GM21717 (cell line): Measurements from ENCODE around the gene INPP5D.
"Not testable (repeated sequence)": the region's sequence is repeated elsewhere in the genome, so short reads cannot be mapped to it uniquely, and the experiment has no call there.

ENCODE experiments used
- ATAC-seq: cut with Tn5 transposase; IDR thresholded peaks from one replicate; pipeline ENCODE4 v1.9.1; 2021; ENCODE audit warnings: mild to moderate bottlenecking, moderate library complexity; ENCODE audit not compliant: unreplicated experiment

INPP5D gene

GRCh38 chr2:233164967-233165366 lies 104.8 kb downstream of the INPP5D start:
- no peak for ATAC-seq

GRCh38 chr2:233165543-233165894 lies 105.4 kb downstream of the INPP5D start:
- no peak for ATAC-seq

GRCh38 chr2:233165895-233166661 lies 105.9 kb downstream of the INPP5D start:
- no peak for ATAC-seq

- no peak for ATAC-seq
Measured at GRCh38 chr2:233168445-233168844, 108.3 kb downstream of the INPP5D start.

- no peak for ATAC-seq
Measured at GRCh38 chr2:233168919-233169318, 108.8 kb downstream of the INPP5D start.

- no peak for ATAC-seq
Measured at GRCh38 chr2:233171344-233171743, 111.2 kb downstream of the INPP5D start.

- ATAC-seq: no peak
Measured at GRCh38 chr2:233173115-233173514, 113.0 kb downstream of the INPP5D start.

GRCh38 chr2:233174137-233174536 lies 114.0 kb downstream of the INPP5D start:
- no peak for ATAC-seq

- ATAC-seq: no peak
Measured at GRCh38 chr2:233178994-233179847, 119.1 kb downstream of the INPP5D start.

- ATAC-seq: no peak
Measured at GRCh38 chr2:233179848-233180366, 119.8 kb downstream of the INPP5D start.

- ATAC-seq: no peak
Measured at GRCh38 chr2:233183869-233184418, 123.8 kb downstream of the INPP5D start.

GRCh38 chr2:233184669-233185068 lies 124.5 kb downstream of the INPP5D start:
- ATAC-seq: no peak

GRCh38 chr2:233185330-233185729 lies 125.2 kb downstream of the INPP5D start:
- no peak for ATAC-seq

- ATAC-seq: no peak
Measured at GRCh38 chr2:233185963-233186362, 125.8 kb downstream of the INPP5D start.

GRCh38 chr2:233186851-233187250 lies 126.7 kb downstream of the INPP5D start:
- no peak for ATAC-seq

GRCh38 chr2:233189025-233189424 lies 128.9 kb downstream of the INPP5D start:
- no peak for ATAC-seq

GRCh38 chr2:233191016-233191415 lies 130.9 kb downstream of the INPP5D start:
- not testable (repeated sequence) for ATAC-seq

- no peak for ATAC-seq
Measured at GRCh38 chr2:233193738-233194137, 133.6 kb downstream of the INPP5D start.

GRCh38 chr2:233195027-233195426 lies 134.9 kb downstream of the INPP5D start:
- ATAC-seq: no peak

GRCh38 chr2:233197022-233197421 lies 136.9 kb downstream of the INPP5D start:
- no peak for ATAC-seq

GRCh38 chr2:233198026-233198425 lies 137.9 kb downstream of the INPP5D start:
- no peak for ATAC-seq

GRCh38 chr2:233199870-233200269 lies 139.7 kb downstream of the INPP5D start:
- ATAC-seq: no peak
